ENCODE measurements around the gene EPB41L2. TPM values are rescaled to one million over a fixed set of nuclear protein-coding genes. Genes with fewer than 3 reads are reported as not detected.

Gene EPB41L2
- total RNA-seq, 2 donors from 2014 or later, result 41.9 to 47.2 TPM

GRCh38 chr6:130965656-130966055 is 97.4 kb downstream of the EPB41L2 start:
- H3K36me3 ChIP-seq, result no peaks in the 10 kb centered on the region
- no peaks in the 10 kb centered on the region for H3K27me3 ChIP-seq
- H3K4me1 ChIP-seq, result peaks cover 0 to 29% of the 10 kb centered on the region in 2 donors
- no peak overlapping the region for H3K27ac ChIP-seq
- TF ChIP-seq CTCF (IDR thresholded peaks at IDR 0.05), result no peak
- no peak overlapping the region for H3K4me3 ChIP-seq
- DNase-seq (ENCODE audit: low spot score), result no peak
- H3K9me3 ChIP-seq, result no peaks in the 10 kb centered on the region

GRCh38 chr6:130964808-130965604 is 98.0 kb downstream of the EPB41L2 start:
- Histone ChIP-seq H3K4me1 (peaks cover 0 to 29% of the 10 kb centered on the region in 2 donors), H3K27ac (no peak overlapping the region), H3K4me3 (no peak overlapping the region), H3K36me3 (no peaks in the 10 kb centered on the region), H3K9me3 (no peaks in the 10 kb centered on the region), H3K27me3 (no peaks in the 10 kb centered on the region)
- TF ChIP-seq CTCF (IDR thresholded peaks at IDR 0.05), result no peak
- no peak for DNase-seq (ENCODE audit: low spot score)

GRCh38 chr6:130964289-130964688 is 98.8 kb downstream of the EPB41L2 start:
- H3K27ac ChIP-seq, result no peak overlapping the region
- no peak overlapping the region for H3K4me3 ChIP-seq
- H3K9me3 ChIP-seq, result no peaks in the 10 kb centered on the region
- H3K4me1 ChIP-seq, result peaks cover 0 to 29% of the 10 kb centered on the region in 2 donors
- no peaks in the 10 kb centered on the region for H3K36me3 ChIP-seq
- no peak for DNase-seq (ENCODE audit: low spot score)
- no peaks in the 10 kb centered on the region for H3K27me3 ChIP-seq
- TF ChIP-seq CTCF (IDR thresholded peaks at IDR 0.05), result no peak

GRCh38 chr6:130962966-130963365 is 100.1 kb downstream of the EPB41L2 start:
- no peaks in the 10 kb centered on the region for H3K36me3 ChIP-seq
- no peak overlapping the region for H3K27ac ChIP-seq
- no peaks in the 10 kb centered on the region for H3K27me3 ChIP-seq
- H3K4me3 ChIP-seq, result no peak overlapping the region
- no peak for DNase-seq (ENCODE audit: low spot score)
- TF ChIP-seq CTCF (IDR thresholded peaks at IDR 0.05), result no peak
- peaks cover 0 to 22% of the 10 kb centered on the region in 2 donors for H3K4me1 ChIP-seq
- H3K9me3 ChIP-seq, result no peaks in the 10 kb centered on the region

GRCh38 chr6:130961148-130961547 is 101.9 kb downstream of the EPB41L2 start:
- peaks cover 0 to 8% of the 10 kb centered on the region in 2 donors for H3K4me1 ChIP-seq
- H3K27ac ChIP-seq, result no peak overlapping the region
- no peak for TF ChIP-seq CTCF (IDR thresholded peaks at IDR 0.05)
- H3K27me3 ChIP-seq, result no peaks in the 10 kb centered on the region
- DNase-seq (ENCODE audit: low spot score), result no peak
- H3K4me3 ChIP-seq, result no peak overlapping the region
- H3K9me3 ChIP-seq, result no peaks in the 10 kb centered on the region
- H3K36me3 ChIP-seq, result no peaks in the 10 kb centered on the region

GRCh38 chr6:130959951-130960350 is 103.1 kb downstream of the EPB41L2 start:
- no peak for TF ChIP-seq CTCF (IDR thresholded peaks at IDR 0.05)
- H3K4me3 ChIP-seq, result no peak overlapping the region
- no peak for DNase-seq (ENCODE audit: low spot score)
- H3K27ac ChIP-seq, result no peak overlapping the region
- H3K27me3 ChIP-seq, result no peaks in the 10 kb centered on the region
- peaks cover 0 to 5% of the 10 kb centered on the region in 2 donors for H3K4me1 ChIP-seq
- no peaks in the 10 kb centered on the region for H3K9me3 ChIP-seq
- H3K36me3 ChIP-seq, result no peaks in the 10 kb centered on the region

Data from right atrium auricular region (tissue), 2 donors.